Brain microvascular endothelial cell (primary cell): Measurements from ENCODE around the gene CACNB2.

Source experiments
- DNase-seq: peaks from one replicate; pipeline ENCODE4 v3.0.0-alpha.2; 2020
- H3K27ac ChIP-seq: fragments of 250-450 bp; sonication (Bioruptor Pico); 2 replicates; pipeline ENCODE4 v1.5.1; 2020; ENCODE audit warnings: mild to moderate bottlenecking, moderate library complexity
- H3K27me3 ChIP-seq: fragments of 250-450 bp; sonication (Bioruptor Pico); replicated peaks from 2 replicates; pipeline ENCODE4 v1.5.1; 2020; ENCODE audit warnings: mild to moderate bottlenecking
- H3K36me3 ChIP-seq: fragments of 250-450 bp; sonication (Bioruptor Pico); replicated peaks from 2 replicates; pipeline ENCODE4 v1.5.1; 2020; ENCODE audit warnings: mild to moderate bottlenecking
- H3K4me3 ChIP-seq: 2 replicates; pipeline ENCODE4 v1.5.1; 2011; ENCODE audit warnings: low read depth, mild to moderate bottlenecking, control low read depth, low read length, moderate library complexity
- in situ Hi-C: cut with HindIII; loops from 2 replicates; pipeline ENCODE4 v1.10.0; 2017; ENCODE audit warnings: low sequenced_read_pairs, low pct_ligation_motif_present
- TF ChIP-seq, protein P1 (sequence below): IDR thresholded peaks from 2 replicates; pipeline ENCODE4 v1.5.1; 2011; ENCODE audit warnings: low read depth, mild to moderate bottlenecking, moderate library complexity, low read length, control low read depth, inconsistent platforms; ENCODE audit errors: missing control alignments

Gene CACNB2

GRCh38 chr10:18240185-18240882 lies 100.1 kb downstream of the CACNB2 start:
- no peak overlapping the region for H3K4me3 ChIP-seq
- in situ Hi-C loops = no loop called here
- TF ChIP-seq, protein P1, sequence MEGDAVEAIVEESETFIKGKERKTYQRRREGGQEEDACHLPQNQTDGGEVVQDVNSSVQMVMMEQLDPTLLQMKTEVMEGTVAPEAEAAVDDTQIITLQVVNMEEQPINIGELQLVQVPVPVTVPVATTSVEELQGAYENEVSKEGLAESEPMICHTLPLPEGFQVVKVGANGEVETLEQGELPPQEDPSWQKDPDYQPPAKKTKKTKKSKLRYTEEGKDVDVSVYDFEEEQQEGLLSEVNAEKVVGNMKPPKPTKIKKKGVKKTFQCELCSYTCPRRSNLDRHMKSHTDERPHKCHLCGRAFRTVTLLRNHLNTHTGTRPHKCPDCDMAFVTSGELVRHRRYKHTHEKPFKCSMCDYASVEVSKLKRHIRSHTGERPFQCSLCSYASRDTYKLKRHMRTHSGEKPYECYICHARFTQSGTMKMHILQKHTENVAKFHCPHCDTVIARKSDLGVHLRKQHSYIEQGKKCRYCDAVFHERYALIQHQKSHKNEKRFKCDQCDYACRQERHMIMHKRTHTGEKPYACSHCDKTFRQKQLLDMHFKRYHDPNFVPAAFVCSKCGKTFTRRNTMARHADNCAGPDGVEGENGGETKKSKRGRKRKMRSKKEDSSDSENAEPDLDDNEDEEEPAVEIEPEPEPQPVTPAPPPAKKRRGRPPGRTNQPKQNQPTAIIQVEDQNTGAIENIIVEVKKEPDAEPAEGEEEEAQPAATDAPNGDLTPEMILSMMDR = no peak

GRCh38 chr10:18246967-18247366 lies 106.7 kb downstream of the CACNB2 start:
- TF ChIP-seq, protein P1 = no peak
- Histone ChIP-seq H3K36me3 (no peaks in the 10 kb centered on the region), H3K4me3 (no peak overlapping the region), H3K27ac (no peak overlapping the region), H3K27me3 (no peaks in the 10 kb centered on the region)
- in situ Hi-C loops = no loop called here
- no peak for DNase-seq

More at GRCh38 chr10:18240185-18240882, 100.1 kb downstream of the CACNB2 start:
- Histone ChIP-seq H3K27ac (no peak overlapping the region), H3K36me3 (no peaks in the 10 kb centered on the region), H3K27me3 (no peaks in the 10 kb centered on the region)
- DNase-seq = no peak

DNA sequence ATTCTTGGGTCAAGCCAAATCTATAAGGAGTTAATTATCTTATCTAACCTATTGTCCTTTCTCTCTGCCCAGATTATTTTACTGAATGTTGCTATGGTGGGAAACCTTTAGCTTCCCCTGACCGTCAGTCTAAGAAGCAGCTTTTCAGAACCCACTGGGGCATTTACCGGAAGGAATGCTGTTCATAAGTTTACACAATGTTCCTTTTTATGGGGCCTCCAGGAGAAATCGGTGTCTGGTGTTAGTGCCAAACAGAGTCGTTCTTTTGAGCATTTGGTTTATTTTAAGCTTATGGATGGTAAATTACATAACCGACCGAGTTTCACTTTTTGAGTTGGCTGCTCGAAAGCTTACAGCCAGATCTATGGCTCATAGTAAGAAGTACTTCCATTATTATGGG lies 111.9 kb downstream of the CACNB2 start:
- DNase-seq = no peak
- H3K4me3 ChIP-seq = no peak overlapping the region
- in situ Hi-C loops = no loop called here
- no peaks in the 10 kb centered on the region for H3K27me3 ChIP-seq
- TF ChIP-seq, protein P1 = no peak
- no peak overlapping the region for H3K27ac ChIP-seq
- H3K36me3 ChIP-seq = no peaks in the 10 kb centered on the region

DNA sequence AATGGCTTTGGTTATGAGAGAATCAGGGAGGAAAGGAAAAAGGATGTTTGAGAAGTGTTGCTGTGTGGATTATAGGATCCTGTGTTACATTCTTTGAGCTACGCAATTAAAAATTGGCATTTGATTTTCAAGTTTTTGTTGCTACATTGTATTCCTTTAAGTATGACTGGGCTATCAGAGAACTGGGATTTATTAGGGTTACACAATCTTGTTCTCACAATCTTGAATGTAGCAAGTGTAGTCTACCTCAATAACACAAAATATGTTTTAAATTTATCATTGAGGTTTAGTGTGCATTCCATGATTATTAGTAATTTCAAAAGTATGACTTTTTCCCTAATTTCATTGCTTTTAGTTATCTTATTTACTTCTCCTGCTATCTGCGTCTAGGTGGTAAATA lies 113.9 kb downstream of the CACNB2 start:
- H3K27me3 ChIP-seq = no peaks in the 10 kb centered on the region
- H3K4me3 ChIP-seq = no peak overlapping the region
- TF ChIP-seq, protein P1 = no peak
- in situ Hi-C loops = no loop called here
- no peaks in the 10 kb centered on the region for H3K36me3 ChIP-seq
- no peak overlapping the region for H3K27ac ChIP-seq
- DNase-seq = no peak

DNA sequence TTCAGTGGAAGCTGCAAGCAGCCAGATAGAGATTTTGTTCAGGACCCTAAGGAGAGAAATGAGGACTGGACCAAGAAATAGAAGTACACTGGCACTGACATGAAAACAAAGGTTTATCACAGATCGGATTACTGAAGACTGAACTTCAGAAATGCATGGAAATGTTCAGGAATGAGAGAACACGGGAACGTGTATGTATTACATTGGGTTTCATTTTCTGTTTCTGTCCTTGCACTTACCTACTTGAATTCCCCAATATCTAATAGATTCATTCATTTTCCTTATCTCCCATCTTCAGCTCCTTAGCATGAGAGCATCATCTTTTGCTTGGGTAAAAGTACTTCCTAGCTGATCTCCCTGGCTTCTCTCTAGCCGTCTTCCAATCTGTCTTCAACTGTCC lies 114.5 kb downstream of the CACNB2 start:
- Histone ChIP-seq H3K4me3 (no peak overlapping the region), H3K36me3 (no peaks in the 10 kb centered on the region), H3K27me3 (no peaks in the 10 kb centered on the region), H3K27ac (no peak overlapping the region)
- in situ Hi-C loops = no loop called here
- TF ChIP-seq, protein P1 = no peak
- DNase-seq = no peak
